Mesothelial cell of epicardium (in vitro differentiated cells): ENCODE measurements around the gene SCGB2B2. TPM values are rescaled to one million over a fixed set of nuclear protein-coding genes. Genes with fewer than 3 reads are reported as not detected.

Experiments
- DNase-seq, 2 experiments: peaks; one replicate each; pipeline ENCODE4 v3.0.0; 2021; ENCODE audit warnings: low spot score in 2 of 2; ENCODE audit not compliant: unreplicated experiment in 2 of 2
- H3K27ac Mint-ChIP-seq: 2 replicates; pipeline ENCODE4 v1.8.0; 2021; ENCODE audit warnings: mixed read lengths
- H3K27me3 Mint-ChIP-seq: 2 replicates; pipeline ENCODE4 v1.8.0; 2021; ENCODE audit warnings: low read depth, mixed read lengths
- H3K36me3 Mint-ChIP-seq: 2 replicates; pipeline ENCODE4 v1.8.0; 2021; ENCODE audit warnings: mixed read lengths
- H3K4me1 Mint-ChIP-seq: 2 replicates; pipeline ENCODE4 v1.8.0; 2021; ENCODE audit warnings: mixed read lengths
- H3K4me3 Mint-ChIP-seq: 2 replicates; pipeline ENCODE4 v1.8.0; 2021; ENCODE audit warnings: mild to moderate bottlenecking, moderate library complexity, mixed read lengths
- H3K9me3 Mint-ChIP-seq: 2 replicates; pipeline ENCODE4 v1.8.0; 2021; ENCODE audit warnings: mixed read lengths
- total RNA-seq: library from RNA; stranded (reverse); gene quantifications from 3 replicates; pipeline ENCODE4 v1.2.1, GENCODE V29; 2021
- TF ChIP-seq, protein P1 (sequence below): fragments of 200-600 bp; sonication (generic); IDR thresholded peaks from one replicate; pipeline ENCODE4 v1.5.0; 2021; ENCODE audit warnings: antibody characterized with exemption; ENCODE audit not compliant: unreplicated experiment

The SCGB2B2 gene
- total RNA-seq, 1 donor from 2014 or later: 1.1 TPM

DNA sequence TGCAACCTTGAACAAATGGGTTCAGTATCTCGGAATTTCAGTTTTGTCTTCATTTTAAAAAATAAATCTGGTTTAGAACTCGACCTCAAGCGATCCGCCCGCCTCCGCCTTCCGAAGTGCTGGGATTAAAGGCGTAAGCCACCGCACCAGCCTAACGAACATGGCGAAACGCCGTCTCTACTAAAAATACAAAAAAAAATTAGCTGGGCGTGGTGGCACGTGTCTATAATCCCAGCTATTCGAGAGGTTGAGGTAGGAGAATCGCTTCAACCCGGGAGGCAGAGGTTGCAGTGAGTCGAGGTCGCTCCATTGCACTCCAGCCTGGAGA lies 1.1 kb upstream of the SCGB2B2 start:
- no peak for DNase-seq
- peak overlapping the region; percentile 85 for H3K4me3 Mint-ChIP-seq
- H3K36me3 Mint-ChIP-seq: peaks cover 46% of the 10 kb centered on the region
- H3K9me3 Mint-ChIP-seq: peaks cover 44% of the 10 kb centered on the region
- TF ChIP-seq, protein P1, sequence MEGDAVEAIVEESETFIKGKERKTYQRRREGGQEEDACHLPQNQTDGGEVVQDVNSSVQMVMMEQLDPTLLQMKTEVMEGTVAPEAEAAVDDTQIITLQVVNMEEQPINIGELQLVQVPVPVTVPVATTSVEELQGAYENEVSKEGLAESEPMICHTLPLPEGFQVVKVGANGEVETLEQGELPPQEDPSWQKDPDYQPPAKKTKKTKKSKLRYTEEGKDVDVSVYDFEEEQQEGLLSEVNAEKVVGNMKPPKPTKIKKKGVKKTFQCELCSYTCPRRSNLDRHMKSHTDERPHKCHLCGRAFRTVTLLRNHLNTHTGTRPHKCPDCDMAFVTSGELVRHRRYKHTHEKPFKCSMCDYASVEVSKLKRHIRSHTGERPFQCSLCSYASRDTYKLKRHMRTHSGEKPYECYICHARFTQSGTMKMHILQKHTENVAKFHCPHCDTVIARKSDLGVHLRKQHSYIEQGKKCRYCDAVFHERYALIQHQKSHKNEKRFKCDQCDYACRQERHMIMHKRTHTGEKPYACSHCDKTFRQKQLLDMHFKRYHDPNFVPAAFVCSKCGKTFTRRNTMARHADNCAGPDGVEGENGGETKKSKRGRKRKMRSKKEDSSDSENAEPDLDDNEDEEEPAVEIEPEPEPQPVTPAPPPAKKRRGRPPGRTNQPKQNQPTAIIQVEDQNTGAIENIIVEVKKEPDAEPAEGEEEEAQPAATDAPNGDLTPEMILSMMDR: no peak
- H3K4me1 Mint-ChIP-seq: peaks cover 16% of the 10 kb centered on the region
- peak overlapping the region; percentile 93 for H3K27ac Mint-ChIP-seq
- peaks cover 29% of the 10 kb centered on the region for H3K27me3 Mint-ChIP-seq

DNA sequence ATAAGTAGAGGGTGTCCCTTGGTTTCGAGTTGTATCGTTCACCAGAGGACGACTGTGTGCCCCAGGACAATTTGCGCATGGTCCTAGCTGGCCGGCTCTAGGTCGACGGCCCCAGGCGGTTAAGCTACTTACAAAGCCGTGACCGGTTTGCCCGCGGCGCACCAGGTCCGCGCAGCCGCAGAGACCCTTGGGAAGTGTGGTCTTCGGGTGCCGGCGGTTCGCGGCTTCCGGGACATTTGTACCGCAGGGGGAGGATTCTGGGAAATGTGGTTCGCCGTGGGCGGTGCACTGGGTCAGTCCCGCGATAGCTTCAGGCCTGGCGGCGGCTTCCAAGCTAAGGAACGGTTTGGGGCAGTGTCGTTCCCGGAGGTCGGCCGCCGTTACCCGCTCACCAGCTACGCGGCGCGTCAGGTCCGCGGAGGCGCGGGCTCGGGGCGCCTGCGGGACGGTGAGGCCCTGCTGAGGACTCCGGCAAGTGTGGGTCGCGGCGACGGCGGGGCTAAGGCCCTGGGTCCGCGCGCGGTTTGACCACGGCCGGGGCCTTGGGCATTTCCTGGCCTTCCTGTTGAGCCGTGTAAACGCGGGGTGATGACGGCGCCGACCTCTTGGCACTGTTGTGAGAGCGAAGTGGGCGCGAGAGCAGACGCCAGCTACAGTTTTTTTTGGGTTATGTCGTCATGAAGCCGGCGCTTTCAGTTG lies 576 bp upstream of the SCGB2B2 start, which contains the start of gene ZNF302:
TSS of gene ZNF302 (plus strand) at position 293 of the 699 bp plus-strand sequence. CDS start 1,127 bp downstream, outside the sequence.
- Mint-ChIP-seq H3K4me3 (peak within 1 kb of the TSS; percentile 85), H3K27me3 (peaks cover 33% of the 10 kb centered on the region), H3K27ac (peak within 1 kb of the TSS; percentile 93), H3K36me3 (peaks cover 41% of the 10 kb centered on the region), H3K9me3 (peaks cover 39% of the 10 kb centered on the region), H3K4me1 (peaks cover 16% of the 10 kb centered on the region)
- DNase-seq: peak; percentile 89 to 93
- TF ChIP-seq, protein P1: no peak

DNA sequence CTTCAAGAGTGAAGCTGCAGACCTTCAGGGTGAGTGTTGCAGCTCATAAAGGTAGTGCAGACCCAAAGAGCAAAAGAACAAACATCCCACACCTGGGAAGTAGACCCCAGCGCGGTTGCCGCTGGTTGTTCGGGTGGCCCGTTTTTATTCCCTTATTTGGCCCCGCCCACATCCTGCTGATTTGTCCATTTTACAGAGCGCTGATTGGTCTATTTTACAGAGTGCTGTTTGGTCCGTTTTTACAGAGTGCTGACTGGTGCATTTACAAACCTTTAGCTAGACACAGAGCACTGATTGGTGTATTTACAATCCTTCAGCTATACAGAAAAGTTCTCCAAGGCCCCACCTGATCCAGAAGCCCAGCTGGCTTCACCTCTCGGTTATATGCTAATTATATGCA lies 1.0 kb downstream of the SCGB2B2 start:
- Mint-ChIP-seq H3K4me3 (peak overlapping the region; percentile 26), H3K27me3 (peaks cover 35% of the 10 kb centered on the region), H3K9me3 (peaks cover 28% of the 10 kb centered on the region), H3K27ac (no peak overlapping the region), H3K4me1 (peaks cover 16% of the 10 kb centered on the region), H3K36me3 (peaks cover 27% of the 10 kb centered on the region)
- TF ChIP-seq, protein P1: no peak
- no peak for DNase-seq

DNA sequence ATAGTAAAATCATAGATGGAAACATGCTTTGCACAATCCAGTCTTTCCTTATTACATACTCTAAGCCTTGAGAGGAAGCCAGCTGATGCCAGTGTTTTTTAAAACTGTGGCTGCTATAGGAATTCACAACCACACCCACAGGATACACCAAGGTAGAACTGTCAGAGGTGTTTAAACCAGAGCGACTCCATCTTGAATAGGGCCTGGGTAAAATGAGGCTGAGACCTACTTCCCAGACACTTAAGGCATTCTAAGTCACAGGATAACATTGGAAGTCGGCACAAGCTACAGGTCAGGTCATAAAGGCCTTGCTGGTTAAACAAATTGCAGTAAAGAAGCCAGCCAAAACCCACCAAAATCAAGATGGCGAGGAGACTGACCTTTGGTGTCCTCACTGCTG lies 1.7 kb downstream of the SCGB2B2 start:
- Mint-ChIP-seq H3K27me3 (peaks cover 35% of the 10 kb centered on the region), H3K9me3 (peaks cover 22% of the 10 kb centered on the region), H3K27ac (no peak overlapping the region), H3K36me3 (peaks cover 20% of the 10 kb centered on the region), H3K4me3 (no peak overlapping the region), H3K4me1 (peaks cover 16% of the 10 kb centered on the region)
- no peak for DNase-seq
- TF ChIP-seq, protein P1: no peak

DNA sequence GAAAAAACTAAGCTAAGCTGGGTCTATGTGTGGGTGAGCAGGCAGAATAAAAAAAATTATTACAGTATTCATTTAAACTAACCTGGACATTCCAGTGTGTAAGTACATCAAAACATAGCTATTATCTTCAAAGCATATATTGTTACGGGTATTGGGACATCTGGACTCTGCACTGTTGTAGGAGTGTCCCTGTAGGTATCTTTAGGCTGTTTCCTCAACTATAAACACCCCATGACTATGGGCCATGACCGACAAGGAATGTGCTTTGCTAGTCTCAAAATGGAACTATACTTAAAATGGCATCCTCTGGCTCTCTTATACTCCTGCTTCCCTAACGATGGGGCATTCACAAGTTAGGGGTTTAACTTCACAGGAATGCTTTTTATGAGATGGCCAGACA lies 3.4 kb downstream of the SCGB2B2 start:
- Mint-ChIP-seq H3K27ac (no peak overlapping the region), H3K4me1 (peaks cover 9% of the 10 kb centered on the region), H3K27me3 (peaks cover 35% of the 10 kb centered on the region), H3K36me3 (peaks cover 3% of the 10 kb centered on the region), H3K4me3 (no peak overlapping the region), H3K9me3 (peaks cover 7% of the 10 kb centered on the region)
- DNase-seq: no peak
- TF ChIP-seq, protein P1: no peak
